ENCODE results near the gene TOMT.

GRCh38 chr11:72127923-72128322 lies 22.2 kb downstream of the TOMT start:
- no peak for TF ChIP-seq CTCF (IDR thresholded peaks at IDR 0.05; ENCODE audit: poor library complexity)
- TF ChIP-seq EZH2phosphoT487 (IDR thresholded peaks at IDR 0.05; ENCODE audit: low read depth, severe bottlenecking, unreplicated experiment) = no peak

All from hepatocyte (in vitro differentiated cells).